Measurements from ENCODE around the gene CDH13. TPM values are rescaled to one million over a fixed set of nuclear protein-coding genes. Genes with fewer than 3 reads are reported as not detected.

CDH13 gene
- total RNA-seq (2012; rRNA removed): 26.2 and 26.6 TPM in 2 replicates

DNA sequence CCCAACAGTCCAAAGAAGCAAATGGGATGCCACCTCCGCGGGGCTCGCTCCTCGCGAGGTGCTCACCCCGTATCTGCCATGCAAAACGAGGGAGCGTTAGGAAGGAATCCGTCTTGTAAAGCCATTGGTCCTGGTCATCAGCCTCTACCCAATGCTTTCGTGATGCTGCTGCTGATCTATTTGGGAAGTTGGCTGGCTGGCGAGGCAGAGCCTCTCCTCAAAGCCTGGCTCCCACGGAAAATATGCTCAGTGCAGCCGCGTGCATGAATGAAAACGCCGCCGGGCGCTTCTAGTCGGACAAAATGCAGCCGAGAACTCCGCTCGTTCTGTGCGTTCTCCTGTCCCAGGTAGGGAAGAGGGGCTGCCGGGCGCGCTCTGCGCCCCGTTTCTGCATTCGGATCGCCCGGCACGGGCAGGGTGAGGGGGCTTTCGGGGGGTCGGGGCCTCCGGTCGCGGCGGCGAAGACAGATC, at the start of gene CDH13:
CDH13 (plus strand) TSS at position 179 of the 471 bp plus-strand sequence.
- Histone ChIP-seq H3K36me3 (ENCODE audit: insufficient read depth, low read length) (no peaks in the 10 kb centered on the region), H3K4me3 (ENCODE audit: low read length) (peak within 1 kb of the TSS; percentile 93), H3K4me2 (ENCODE audit: low read length) (peak within 1 kb of the TSS; percentile 98), H3K9me3 (replicated peaks; ENCODE audit: low read length) (no peaks in the 10 kb centered on the region), H3K4me1 (ENCODE audit: control insufficient read depth, insufficient read depth, low read length) (peaks cover 47% of the 10 kb centered on the region), H3K9ac (ENCODE audit: low read depth, low read length) (peak within 1 kb of the TSS; percentile 94), H3K27me3 (ENCODE audit: control insufficient read depth, insufficient read depth, low read length) (peaks cover 8% of the 10 kb centered on the region)

DNA sequence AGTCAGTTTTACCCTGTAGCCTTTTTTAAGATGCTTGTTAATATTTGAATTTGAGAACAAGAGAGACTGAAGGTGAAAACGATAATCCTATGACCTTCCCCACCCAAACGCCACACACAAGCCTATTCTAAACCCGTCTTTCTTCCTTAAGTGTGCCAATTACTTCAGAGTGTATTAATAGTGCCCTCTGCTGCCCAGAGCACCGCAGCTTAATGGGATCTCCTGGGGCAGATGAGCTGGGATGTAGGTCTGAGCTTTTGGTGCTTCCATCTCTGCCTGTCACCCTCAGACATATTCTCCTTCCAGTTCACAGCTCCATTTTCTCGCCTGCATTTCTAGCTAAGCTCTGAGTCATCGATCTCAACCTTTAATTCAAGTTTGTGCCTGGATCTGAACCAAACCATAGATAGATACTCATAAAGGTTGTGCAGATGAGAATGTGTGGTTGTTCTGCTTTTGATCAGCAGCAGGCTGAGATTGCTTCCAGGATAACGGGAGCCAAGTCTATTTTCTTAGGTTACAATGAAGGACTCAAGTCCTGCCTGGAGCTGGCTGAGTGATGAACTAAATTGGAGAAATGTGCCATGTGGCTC, 46.4 kb upstream of the CDH13 start:
- Histone ChIP-seq H3K36me3 (ENCODE audit: insufficient read depth, low read length) (no peaks in the 10 kb centered on the region), H3K4me3 (ENCODE audit: low read length) (no peak overlapping the region), H3K9me3 (replicated peaks; ENCODE audit: low read length) (no peaks in the 10 kb centered on the region), H3K9ac (ENCODE audit: low read depth, low read length) (no peak overlapping the region), H3K27me3 (ENCODE audit: control insufficient read depth, insufficient read depth, low read length) (peaks cover 41% of the 10 kb centered on the region), H3K4me2 (ENCODE audit: low read length) (no peak overlapping the region), H3K4me1 (ENCODE audit: control insufficient read depth, insufficient read depth, low read length) (peaks cover 9% of the 10 kb centered on the region)

DNA sequence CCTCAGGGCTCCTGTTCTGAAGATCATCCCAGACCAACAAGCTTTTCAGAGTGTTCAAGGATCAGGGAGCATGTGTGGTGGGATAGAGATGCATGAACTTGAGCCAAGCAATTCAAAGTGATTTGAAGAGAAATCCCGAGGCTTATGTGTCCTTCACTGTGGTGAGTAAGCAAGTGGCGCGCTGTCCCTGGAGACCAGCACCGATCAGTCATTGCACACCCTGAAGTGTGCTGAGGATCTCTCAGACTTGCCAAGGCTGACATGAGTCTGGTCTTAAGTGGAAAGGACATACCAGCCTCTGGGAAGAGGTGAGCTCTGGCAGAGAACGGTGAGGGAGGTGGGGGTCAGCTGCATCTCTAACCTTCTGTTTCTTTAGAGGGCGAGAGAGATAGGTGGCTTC, 43.8 kb upstream of the CDH13 start:
- Histone ChIP-seq H3K4me3 (ENCODE audit: low read length) (no peak overlapping the region), H3K9me3 (replicated peaks; ENCODE audit: low read length) (no peaks in the 10 kb centered on the region), H3K9ac (ENCODE audit: low read depth, low read length) (no peak overlapping the region), H3K27me3 (ENCODE audit: control insufficient read depth, insufficient read depth, low read length) (peaks cover 23% of the 10 kb centered on the region), H3K4me2 (ENCODE audit: low read length) (no peak overlapping the region), H3K4me1 (ENCODE audit: control insufficient read depth, insufficient read depth, low read length) (peaks cover 12% of the 10 kb centered on the region), H3K36me3 (ENCODE audit: insufficient read depth, low read length) (no peaks in the 10 kb centered on the region)

DNA sequence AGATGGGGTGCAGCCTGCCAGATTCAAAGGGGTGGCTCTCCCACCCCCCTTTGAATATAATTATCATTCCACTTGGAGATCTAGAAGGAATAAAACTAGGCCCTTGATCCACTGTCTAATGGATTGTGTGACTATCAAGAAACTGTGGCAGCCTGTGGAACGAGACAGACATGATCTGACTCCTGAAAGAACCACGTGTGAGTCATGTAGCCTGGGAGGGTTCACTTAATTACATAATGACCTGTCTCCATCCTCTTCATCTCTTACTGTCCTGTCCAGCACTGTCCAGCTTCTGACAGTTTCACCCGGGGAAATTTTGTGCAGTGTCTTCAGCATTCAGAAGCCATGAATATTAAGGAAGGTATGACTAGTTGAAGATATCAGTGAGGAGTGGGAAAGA, 43.3 kb upstream of the CDH13 start:
- H3K4me1 ChIP-seq (ENCODE audit: control insufficient read depth, insufficient read depth, low read length): peaks cover 12% of the 10 kb centered on the region
- H3K4me2 ChIP-seq (ENCODE audit: low read length): no peak overlapping the region
- peaks cover 22% of the 10 kb centered on the region for H3K27me3 ChIP-seq (ENCODE audit: control insufficient read depth, insufficient read depth, low read length)
- H3K9ac ChIP-seq (ENCODE audit: low read depth, low read length): no peak overlapping the region
- no peak overlapping the region for H3K4me3 ChIP-seq (ENCODE audit: low read length)
- H3K36me3 ChIP-seq (ENCODE audit: insufficient read depth, low read length): no peaks in the 10 kb centered on the region
- no peaks in the 10 kb centered on the region for H3K9me3 ChIP-seq (replicated peaks; ENCODE audit: low read length)

DNA sequence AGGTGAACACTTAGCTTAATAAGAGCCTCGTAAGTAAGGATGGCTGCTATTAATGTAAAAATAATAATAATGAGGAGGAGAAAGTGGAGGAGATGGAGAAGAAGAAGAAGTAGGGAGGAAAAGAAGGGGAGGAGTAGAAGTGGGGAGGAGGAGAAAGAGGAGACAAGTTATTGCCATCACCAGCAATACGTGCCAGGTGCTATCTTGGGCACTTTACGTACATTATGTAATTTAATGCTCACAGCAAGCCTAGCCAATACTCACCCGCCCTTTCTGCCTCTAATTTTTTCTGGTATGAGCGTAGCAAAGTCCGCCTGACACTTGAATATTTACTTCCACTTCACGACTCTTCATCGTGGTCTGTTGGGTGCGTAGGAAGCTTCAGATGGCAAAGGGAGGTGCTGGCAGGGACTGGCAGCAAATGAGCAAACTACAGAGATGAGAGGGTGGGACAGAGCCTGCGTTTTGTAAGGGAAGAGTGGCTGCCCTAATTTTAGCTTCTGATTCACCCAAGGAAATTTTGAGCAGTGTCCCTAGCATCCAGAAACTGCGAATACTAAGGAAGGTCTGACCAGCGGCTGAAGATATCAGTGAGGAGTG, 42.1 kb upstream of the CDH13 start:
- Histone ChIP-seq H3K36me3 (ENCODE audit: insufficient read depth, low read length) (no peaks in the 10 kb centered on the region), H3K27me3 (ENCODE audit: control insufficient read depth, insufficient read depth, low read length) (peaks cover 15% of the 10 kb centered on the region), H3K4me3 (ENCODE audit: low read length) (no peak overlapping the region), H3K4me1 (ENCODE audit: control insufficient read depth, insufficient read depth, low read length) (peaks cover 12% of the 10 kb centered on the region), H3K4me2 (ENCODE audit: low read length) (peak overlapping the region; percentile 35), H3K9me3 (replicated peaks; ENCODE audit: low read length) (no peaks in the 10 kb centered on the region), H3K9ac (ENCODE audit: low read depth, low read length) (no peak overlapping the region)

DNA sequence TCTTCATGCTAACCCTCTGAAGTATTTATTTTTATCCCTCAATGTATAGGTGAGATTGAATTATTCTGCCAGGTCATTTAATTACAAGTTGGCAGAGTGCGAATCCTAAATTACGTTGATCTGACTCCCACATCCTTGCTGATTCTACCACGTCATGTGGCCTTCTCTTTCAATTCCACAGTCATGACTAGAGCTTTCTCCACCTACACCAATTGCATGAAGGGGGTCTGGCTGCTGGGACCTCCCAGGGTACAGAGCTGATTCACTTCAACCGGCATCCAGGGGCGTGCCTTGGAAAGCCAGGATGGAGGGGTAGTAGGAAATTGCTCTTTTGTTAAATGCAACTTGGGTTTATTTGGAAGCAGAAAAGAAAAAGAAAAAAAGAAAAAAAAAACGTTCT, 41.1 kb upstream of the CDH13 start:
- Histone ChIP-seq H3K27me3 (ENCODE audit: control insufficient read depth, insufficient read depth, low read length) (peaks cover 7% of the 10 kb centered on the region), H3K9me3 (replicated peaks; ENCODE audit: low read length) (no peaks in the 10 kb centered on the region), H3K4me3 (ENCODE audit: low read length) (no peak overlapping the region), H3K36me3 (ENCODE audit: insufficient read depth, low read length) (no peaks in the 10 kb centered on the region), H3K4me2 (ENCODE audit: low read length) (peak overlapping the region; percentile 35), H3K9ac (ENCODE audit: low read depth, low read length) (no peak overlapping the region), H3K4me1 (ENCODE audit: control insufficient read depth, insufficient read depth, low read length) (peaks cover 12% of the 10 kb centered on the region)

DNA sequence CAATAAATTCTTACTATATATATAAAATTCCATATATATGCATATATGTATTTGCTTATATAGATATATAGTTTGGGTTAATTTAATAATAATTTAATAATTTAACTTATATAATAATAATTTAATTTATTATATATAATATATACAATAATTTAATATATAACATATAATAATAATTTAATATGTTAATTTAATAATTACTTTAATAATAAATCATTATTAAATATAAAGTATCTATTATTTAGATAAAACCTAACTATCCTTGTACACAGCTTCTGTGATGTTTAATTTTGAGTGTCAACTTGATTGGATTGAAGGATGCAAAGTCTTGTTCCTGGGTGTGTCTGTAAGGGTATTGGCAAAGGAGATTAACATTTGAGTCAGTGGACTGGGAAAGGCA, 40.6 kb upstream of the CDH13 start:
- no peaks in the 10 kb centered on the region for H3K9me3 ChIP-seq (replicated peaks; ENCODE audit: low read length)
- H3K36me3 ChIP-seq (ENCODE audit: insufficient read depth, low read length): no peaks in the 10 kb centered on the region
- no peak overlapping the region for H3K9ac ChIP-seq (ENCODE audit: low read depth, low read length)
- no peak overlapping the region for H3K4me2 ChIP-seq (ENCODE audit: low read length)
- peaks cover 12% of the 10 kb centered on the region for H3K4me1 ChIP-seq (ENCODE audit: control insufficient read depth, insufficient read depth, low read length)
- H3K4me3 ChIP-seq (ENCODE audit: low read length): no peak overlapping the region
- peaks cover 3% of the 10 kb centered on the region for H3K27me3 ChIP-seq (ENCODE audit: control insufficient read depth, insufficient read depth, low read length)

DNA sequence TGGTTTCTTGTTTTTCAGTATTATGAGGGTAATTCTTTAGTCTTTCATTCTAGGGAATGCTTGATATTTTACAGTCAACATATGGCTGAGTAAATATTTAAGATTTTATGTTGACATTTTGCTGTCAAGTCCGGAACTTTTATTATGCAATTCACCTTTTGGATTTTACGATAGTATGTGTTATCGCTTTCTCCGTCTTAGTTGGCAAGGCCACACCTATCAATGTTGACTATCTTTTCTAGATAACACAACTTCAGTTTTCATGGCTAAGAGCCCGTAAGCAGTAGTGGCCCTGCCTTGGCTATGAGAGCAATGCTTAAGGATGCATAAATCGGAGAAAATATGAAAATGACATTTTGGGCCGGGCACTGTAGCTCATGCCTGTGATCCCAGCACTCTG, 39.5 kb upstream of the CDH13 start:
- no peaks in the 10 kb centered on the region for H3K9me3 ChIP-seq (replicated peaks; ENCODE audit: low read length)
- H3K4me1 ChIP-seq (ENCODE audit: control insufficient read depth, insufficient read depth, low read length): peaks cover 12% of the 10 kb centered on the region
- no peak overlapping the region for H3K9ac ChIP-seq (ENCODE audit: low read depth, low read length)
- H3K36me3 ChIP-seq (ENCODE audit: insufficient read depth, low read length): no peaks in the 10 kb centered on the region
- H3K27me3 ChIP-seq (ENCODE audit: control insufficient read depth, insufficient read depth, low read length): peaks cover 8% of the 10 kb centered on the region
- no peak overlapping the region for H3K4me2 ChIP-seq (ENCODE audit: low read length)
- H3K4me3 ChIP-seq (ENCODE audit: low read length): no peak overlapping the region

DNA sequence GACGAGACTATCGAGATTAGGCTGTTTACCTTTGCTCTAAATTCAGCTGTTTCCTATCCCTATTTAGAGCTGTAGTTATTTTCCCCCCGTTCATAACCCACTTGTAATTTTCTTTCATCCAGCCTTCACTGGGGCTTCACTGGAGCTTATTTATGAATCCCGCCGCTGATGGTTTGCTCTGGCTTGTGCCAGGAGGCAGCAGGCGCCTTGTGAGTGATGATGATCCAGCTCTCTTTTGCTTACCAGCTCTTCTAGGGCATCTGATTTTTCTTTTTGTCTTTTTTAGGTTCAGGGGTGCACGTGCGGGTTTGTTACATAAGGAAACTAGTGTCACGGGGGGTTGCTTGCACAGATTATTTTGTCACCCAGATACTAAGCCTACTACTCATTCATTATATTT, 37.4 kb upstream of the CDH13 start:
- no peak overlapping the region for H3K9ac ChIP-seq (ENCODE audit: low read depth, low read length)
- H3K4me3 ChIP-seq (ENCODE audit: low read length): no peak overlapping the region
- H3K27me3 ChIP-seq (ENCODE audit: control insufficient read depth, insufficient read depth, low read length): peaks cover 8% of the 10 kb centered on the region
- H3K4me2 ChIP-seq (ENCODE audit: low read length): no peak overlapping the region
- H3K9me3 ChIP-seq (replicated peaks; ENCODE audit: low read length): no peaks in the 10 kb centered on the region
- H3K36me3 ChIP-seq (ENCODE audit: insufficient read depth, low read length): no peaks in the 10 kb centered on the region
- H3K4me1 ChIP-seq (ENCODE audit: control insufficient read depth, insufficient read depth, low read length): peaks cover 6% of the 10 kb centered on the region

DNA sequence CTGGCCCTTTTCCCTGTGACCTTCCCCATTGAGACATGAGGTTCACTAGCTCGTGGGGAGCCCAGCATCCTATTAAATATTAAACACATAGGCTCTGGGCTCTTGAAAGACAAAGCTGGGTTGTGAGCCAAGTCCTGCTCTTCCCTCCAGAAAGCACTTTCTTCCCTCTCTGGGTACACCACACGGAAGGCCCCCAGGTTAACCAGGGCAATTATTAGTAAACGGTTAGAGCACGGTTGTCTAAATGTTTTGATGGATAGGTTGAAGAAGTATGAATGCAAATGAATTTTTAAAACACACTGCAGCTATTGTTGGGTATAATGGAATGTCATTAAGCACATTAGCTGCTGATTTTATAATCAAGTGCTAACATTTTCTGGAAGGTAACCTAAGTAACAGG, 32.7 kb upstream of the CDH13 start:
- Histone ChIP-seq H3K27me3 (ENCODE audit: control insufficient read depth, insufficient read depth, low read length) (peaks cover 32% of the 10 kb centered on the region), H3K36me3 (ENCODE audit: insufficient read depth, low read length) (no peaks in the 10 kb centered on the region), H3K4me1 (ENCODE audit: control insufficient read depth, insufficient read depth, low read length) (no peaks in the 10 kb centered on the region), H3K9ac (ENCODE audit: low read depth, low read length) (no peak overlapping the region), H3K4me2 (ENCODE audit: low read length) (no peak overlapping the region), H3K4me3 (ENCODE audit: low read length) (no peak overlapping the region), H3K9me3 (replicated peaks; ENCODE audit: low read length) (peaks cover 4% of the 10 kb centered on the region)

DNA sequence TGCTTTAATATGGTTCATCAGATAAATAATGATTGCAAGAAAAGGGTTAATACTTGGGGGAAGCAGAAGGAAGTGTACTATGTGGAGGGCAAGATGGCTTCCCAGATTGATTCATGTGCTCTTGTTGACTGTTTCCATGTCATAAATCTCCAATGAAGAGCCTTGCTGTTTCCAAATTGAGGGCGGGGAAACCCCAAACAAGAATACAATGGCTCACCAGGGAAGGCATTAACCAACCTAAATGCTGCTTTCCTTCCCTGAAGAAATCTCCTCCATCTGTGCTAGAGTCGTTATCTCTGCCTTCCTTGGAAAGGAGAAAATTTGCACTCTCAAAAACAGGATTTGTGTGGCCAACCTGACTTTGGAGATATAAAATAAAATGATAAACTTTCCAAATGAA, 28.0 kb upstream of the CDH13 start:
- peaks cover 4% of the 10 kb centered on the region for H3K9me3 ChIP-seq (replicated peaks; ENCODE audit: low read length)
- H3K36me3 ChIP-seq (ENCODE audit: insufficient read depth, low read length): no peaks in the 10 kb centered on the region
- no peak overlapping the region for H3K4me2 ChIP-seq (ENCODE audit: low read length)
- peaks cover 32% of the 10 kb centered on the region for H3K27me3 ChIP-seq (ENCODE audit: control insufficient read depth, insufficient read depth, low read length)
- no peaks in the 10 kb centered on the region for H3K4me1 ChIP-seq (ENCODE audit: control insufficient read depth, insufficient read depth, low read length)
- H3K4me3 ChIP-seq (ENCODE audit: low read length): no peak overlapping the region
- no peak overlapping the region for H3K9ac ChIP-seq (ENCODE audit: low read depth, low read length)

Measured in skeletal muscle satellite cell (primary cell).